ENCODE measurements around the gene LASP1NB.
"Not testable (repeated sequence)": the region's sequence is repeated elsewhere in the genome, so short reads cannot be mapped to it uniquely, and the experiment has no call there.

The LASP1NB gene

GRCh38 chr17:38917259-38917658 lies 8.2 kb upstream of the LASP1NB start:
- DNase-seq (ENCODE audit: low read depth in 2 of 2), result no peak

- DNase-seq (ENCODE audit: low read depth in 2 of 2), result no peak
Observed at GRCh38 chr17:38918129-38918913, 7.1 kb upstream of the LASP1NB start.

GRCh38 chr17:38918916-38919315 lies 6.5 kb upstream of the LASP1NB start:
- DNase-seq (ENCODE audit: low read depth in 2 of 2), result no peak

GRCh38 chr17:38919316-38920078 lies 5.9 kb upstream of the LASP1NB start:
- no peak for DNase-seq (ENCODE audit: low read depth in 2 of 2)

- no peak for DNase-seq (ENCODE audit: low read depth in 2 of 2)
Observed at GRCh38 chr17:38920374-38921291, 4.8 kb upstream of the LASP1NB start.

GRCh38 chr17:38921756-38922411 lies 3.5 kb upstream of the LASP1NB start:
- no peak for DNase-seq (ENCODE audit: low read depth in 2 of 2)

- no peak for DNase-seq (ENCODE audit: low read depth in 2 of 2)
Observed at GRCh38 chr17:38922538-38923297, 2.7 kb upstream of the LASP1NB start.

- DNase-seq (ENCODE audit: low read depth in 2 of 2), result no peak
Observed at GRCh38 chr17:38926293-38927070, 1.1 kb downstream of the LASP1NB start.

- DNase-seq (ENCODE audit: low read depth in 2 of 2), result not testable (repeated sequence)
Observed at GRCh38 chr17:38930782-38931181, 5.4 kb downstream of the LASP1NB start.

- not testable (repeated sequence) for DNase-seq (ENCODE audit: low read depth in 2 of 2)
Observed at GRCh38 chr17:38933962-38934361, 8.5 kb downstream of the LASP1NB start.

- DNase-seq (ENCODE audit: low read depth in 2 of 2), result no peak
Observed at GRCh38 chr17:38939987-38940386, 14.6 kb downstream of the LASP1NB start.

- no peak for DNase-seq (ENCODE audit: low read depth in 2 of 2)
Observed at GRCh38 chr17:38940404-38940803, 15.0 kb downstream of the LASP1NB start.

- no peak for DNase-seq (ENCODE audit: low read depth in 2 of 2)
Observed at GRCh38 chr17:38942696-38943334, 17.4 kb downstream of the LASP1NB start.

- no peak for DNase-seq (ENCODE audit: low read depth in 2 of 2)
Observed at GRCh38 chr17:38943607-38944006, 18.2 kb downstream of the LASP1NB start.

GRCh38 chr17:38947189-38947588 lies 21.8 kb downstream of the LASP1NB start:
- DNase-seq (ENCODE audit: low read depth in 2 of 2), result no peak

- not testable (repeated sequence) for DNase-seq (ENCODE audit: low read depth in 2 of 2)
Observed at GRCh38 chr17:38953800-38954199, 28.4 kb downstream of the LASP1NB start.

GRCh38 chr17:38958326-38958725 lies 32.9 kb downstream of the LASP1NB start:
- DNase-seq (ENCODE audit: low read depth in 2 of 2), result no peak

GRCh38 chr17:38958756-38959155 lies 33.3 kb downstream of the LASP1NB start:
- DNase-seq (ENCODE audit: low read depth in 2 of 2), result no peak

- no peak for DNase-seq (ENCODE audit: low read depth in 2 of 2)
Observed at GRCh38 chr17:38959508-38959907, 34.1 kb downstream of the LASP1NB start.

Measured in stimulated activated CD8-positive, alpha-beta memory T cell treated with anti-CD3 and anti-CD28 coated beads, Interleukin-7, amount 100 ng/mL, for 1 hour (primary cell).